Rectal smooth muscle tissue (tissue), 1 donor: ENCODE measurements around the gene SERPINB11.
"Not testable (repeated sequence)": the region's sequence is repeated elsewhere in the genome, so short reads cannot be mapped to it uniquely, and the experiment has no call there.

Source experiments
- H3K27ac ChIP-seq: one replicate; pipeline ENCODE4 v1.7.0; 2013; ENCODE audit warnings: low read depth, low read length, inconsistent platforms
- H3K27me3 ChIP-seq: one replicate; pipeline ENCODE4 v1.7.0; 2013; ENCODE audit warnings: low read length; ENCODE audit not compliant: control insufficient read depth, insufficient read depth
- H3K36me3 ChIP-seq: one replicate; pipeline ENCODE4 v1.7.0; 2013; ENCODE audit warnings: low read length; ENCODE audit not compliant: control insufficient read depth, insufficient read depth
- H3K4me1 ChIP-seq: one replicate; pipeline ENCODE4 v1.7.0; 2013; ENCODE audit warnings: low read length; ENCODE audit not compliant: control insufficient read depth, insufficient read depth
- H3K4me3 ChIP-seq: one replicate; pipeline ENCODE4 v1.7.0; 2013; ENCODE audit warnings: low read length
- H3K9ac ChIP-seq: one replicate; pipeline ENCODE4 v1.7.0; 2013; ENCODE audit warnings: low read length

SERPINB11 gene

GRCh38 chr18:63702660-63703059 is at the start of gene SERPINB11:
Gene SERPINB11, plus strand, starts transcription at chr18:63702960. Its CDS starts 7,234 bp downstream, at chr18:63710194.
- Histone ChIP-seq H3K4me1 (no peaks in the 10 kb centered on the region), H3K9ac (no peak within 1 kb of the TSS), H3K36me3 (no peaks in the 10 kb centered on the region), H3K27ac (no peak within 1 kb of the TSS), H3K4me3 (no peak within 1 kb of the TSS), H3K27me3 (no peaks in the 10 kb centered on the region)

- not testable (repeated sequence) for H3K4me3 ChIP-seq, H3K4me1 ChIP-seq, H3K27me3 ChIP-seq, H3K36me3 ChIP-seq, H3K9ac ChIP-seq, H3K27ac ChIP-seq
These were observed 43.8 kb upstream of the SERPINB11 start for GRCh38 chr18:63658920-63659319.

GRCh38 chr18:63661750-63662149 is 41.0 kb upstream of the SERPINB11 start, which contains the start of gene SERPINB3:
Gene SERPINB3, minus strand, starts transcription at chr18:63661893. Its CDS starts 677 bp downstream, at chr18:63661216.
- H3K4me1 ChIP-seq, H3K9ac ChIP-seq, H3K4me3 ChIP-seq, H3K27me3 ChIP-seq, H3K27ac ChIP-seq, H3K36me3 ChIP-seq: not testable (repeated sequence)

- no peak overlapping the region for H3K9ac ChIP-seq
- H3K27me3 ChIP-seq: no peaks in the 10 kb centered on the region
- H3K36me3 ChIP-seq: no peaks in the 10 kb centered on the region
- H3K4me3 ChIP-seq: no peak overlapping the region
- H3K27ac ChIP-seq: no peak overlapping the region
- H3K4me1 ChIP-seq: no peaks in the 10 kb centered on the region
These were observed 38.2 kb upstream of the SERPINB11 start for GRCh38 chr18:63664571-63664970.

GRCh38 chr18:63676526-63677323 is 26.0 kb upstream of the SERPINB11 start:
- no peak overlapping the region for H3K27ac ChIP-seq
- no peaks in the 10 kb centered on the region for H3K27me3 ChIP-seq
- H3K4me1 ChIP-seq: no peaks in the 10 kb centered on the region
- H3K4me3 ChIP-seq: no peak overlapping the region
- H3K36me3 ChIP-seq: no peaks in the 10 kb centered on the region
- H3K9ac ChIP-seq: no peak overlapping the region

- Histone ChIP-seq H3K4me3 (no peak overlapping the region), H3K4me1 (no peaks in the 10 kb centered on the region), H3K9ac (no peak overlapping the region), H3K27me3 (no peaks in the 10 kb centered on the region), H3K27ac (no peak overlapping the region), H3K36me3 (no peaks in the 10 kb centered on the region)
These were observed 25.1 kb upstream of the SERPINB11 start for GRCh38 chr18:63677500-63678225.

GRCh38 chr18:63679820-63680606 is 22.7 kb upstream of the SERPINB11 start:
- no peaks in the 10 kb centered on the region for H3K4me1 ChIP-seq
- no peak overlapping the region for H3K27ac ChIP-seq

GRCh38 chr18:63681449-63682340 is 21.1 kb upstream of the SERPINB11 start:
- Histone ChIP-seq H3K4me1 (no peaks in the 10 kb centered on the region), H3K27ac (no peak overlapping the region), H3K4me3 (no peak overlapping the region), H3K27me3 (no peaks in the 10 kb centered on the region), H3K36me3 (no peaks in the 10 kb centered on the region), H3K9ac (no peak overlapping the region)

More at GRCh38 chr18:63679820-63680606, 22.7 kb upstream of the SERPINB11 start:
- Histone ChIP-seq H3K27me3 (no peaks in the 10 kb centered on the region), H3K9ac (no peak overlapping the region), H3K4me3 (no peak overlapping the region), H3K36me3 (no peaks in the 10 kb centered on the region)

- Histone ChIP-seq H3K4me3 (no peak overlapping the region), H3K9ac (no peak overlapping the region), H3K36me3 (no peaks in the 10 kb centered on the region), H3K4me1 (no peaks in the 10 kb centered on the region), H3K27ac (no peak overlapping the region), H3K27me3 (no peaks in the 10 kb centered on the region)
These were observed 19.6 kb upstream of the SERPINB11 start for GRCh38 chr18:63683152-63683551.

GRCh38 chr18:63683890-63684289 is 18.9 kb upstream of the SERPINB11 start:
- H3K36me3 ChIP-seq: no peaks in the 10 kb centered on the region
- H3K4me3 ChIP-seq: no peak overlapping the region
- H3K27ac ChIP-seq: no peak overlapping the region
- H3K4me1 ChIP-seq: no peaks in the 10 kb centered on the region
- no peak overlapping the region for H3K9ac ChIP-seq
- no peaks in the 10 kb centered on the region for H3K27me3 ChIP-seq

GRCh38 chr18:63684718-63685117 is 18.0 kb upstream of the SERPINB11 start:
- Histone ChIP-seq H3K9ac (no peak overlapping the region), H3K4me1 (no peaks in the 10 kb centered on the region), H3K36me3 (no peaks in the 10 kb centered on the region), H3K27ac (no peak overlapping the region), H3K4me3 (no peak overlapping the region), H3K27me3 (no peaks in the 10 kb centered on the region)
